CD8-positive, alpha-beta memory T cell (primary cell): ENCODE results near the gene P2RY13. TPM values are rescaled to one million over a fixed set of nuclear protein-coding genes. Genes with fewer than 3 reads are reported as not detected.
A peak's percentile ranks its signal among the peaks of the same experiment; 100 is the strongest.

ENCODE experiments used
- CTCF ChIA-PET: fragments of 350-600 bp; sonication (Branson Sonifier 250); formaldehyde crosslinking; loops from one replicate; lab custom pipeline; 2021; ENCODE audit warnings: antibody characterized with exemption; lab: Charles Lee
- POLR2A ChIA-PET: fragments of 350-600 bp; sonication (Branson Sonifier 250); formaldehyde crosslinking; loops from one replicate; lab custom pipeline; 2021; ENCODE audit warnings: antibody characterized with exemption; lab: Charles Lee
- DNase-seq, 5 donors: peaks; one replicate each; pipeline versions ENCODE4 v3.0.0 to v3.0.0-alpha.2; 2020 to 2022; ENCODE audit warnings: mixed read lengths in 1 of 5
- H3K27ac ChIP-seq: one replicate; pipeline ENCODE4 v1.7.0; 2013; ENCODE audit warnings: low read depth, mild to moderate bottlenecking, low read length, moderate library complexity
- H3K27me3 ChIP-seq: 2 replicates; pipeline ENCODE4 v1.7.0; 2013; ENCODE audit warnings: low read length, mild to moderate bottlenecking; ENCODE audit not compliant: insufficient read depth, poor library complexity, severe bottlenecking
- H3K36me3 ChIP-seq: 2 replicates; pipeline ENCODE4 v1.7.0; 2013; ENCODE audit warnings: mild to moderate bottlenecking, low read length, moderate library complexity; ENCODE audit not compliant: insufficient read depth
- H3K4me1 ChIP-seq: 2 replicates; pipeline ENCODE4 v1.7.0; 2013; ENCODE audit warnings: mild to moderate bottlenecking, low read length, moderate library complexity; ENCODE audit not compliant: insufficient read depth
- H3K4me3 ChIP-seq: 2 replicates; pipeline ENCODE4 v1.7.0; 2013; ENCODE audit warnings: mild to moderate bottlenecking, low read length
- H3K9me3 ChIP-seq: 2 replicates; pipeline ENCODE4 v1.7.0; 2013; ENCODE audit warnings: mild to moderate bottlenecking, low read length
- H3K27ac Mint-ChIP-seq, 8 donors: one replicate each; pipeline ENCODE4 v1.8.0; 2020 to 2021; ENCODE audit warnings: mixed read lengths in 8 of 8, mild to moderate bottlenecking in 6 of 8, inconsistent platforms in 3 of 8, moderate library complexity in 3 of 8
- H3K27me3 Mint-ChIP-seq, 2 donors: one replicate each; pipeline ENCODE4 v1.8.0; 2020 to 2021; ENCODE audit warnings: mixed read lengths in 2 of 2, mild to moderate bottlenecking in 1 of 2, moderate library complexity in 1 of 2
- H3K36me3 Mint-ChIP-seq, 3 donors: one replicate each; pipeline ENCODE4 v1.8.0; 2020 to 2021; ENCODE audit warnings: mixed read lengths in 3 of 3, inconsistent platforms in 1 of 3, mild to moderate bottlenecking in 1 of 3
- H3K4me1 Mint-ChIP-seq, 3 donors: one replicate each; pipeline ENCODE4 v1.8.0; 2020 to 2021; ENCODE audit warnings: mixed read lengths in 3 of 3, inconsistent platforms in 1 of 3, mild to moderate bottlenecking in 1 of 3
- H3K4me3 Mint-ChIP-seq, 7 donors: one replicate each; pipeline ENCODE4 v1.8.0; 2020 to 2021; ENCODE audit warnings: mixed read lengths in 7 of 7, mild to moderate bottlenecking in 6 of 7, moderate library complexity in 4 of 7, inconsistent platforms in 2 of 7
- H3K9me3 Mint-ChIP-seq, 5 donors: one replicate each; pipeline ENCODE4 v1.8.0; 2020 to 2022; ENCODE audit warnings: mixed read lengths in 5 of 5, mild to moderate bottlenecking in 3 of 5, moderate library complexity in 2 of 5, inconsistent platforms in 1 of 5
- polyA plus RNA-seq: library from polyadenylated mRNA; unstranded; fragments of 300-500 nt; fragmentation: Illumina TruSeq; gene quantifications from one replicate; pipeline ENCODE4 v1.2.3, GENCODE V29; 2021
- total RNA-seq, 2 experiments: library from RNA; stranded (reverse); gene quantifications; one replicate each; pipeline ENCODE4 v1.2.3, GENCODE V29; 2021

P2RY13 gene
- total and polyA plus RNA-seq, 3 experiments from 2014 or later, result not detected

- POLR2A ChIA-PET, result no interaction called here
- Mint-ChIP-seq H3K4me3 (no peak overlapping the region), H3K9me3 (no peaks in the 10 kb centered on the region), H3K27me3 (peaks cover 0 to 38% of the 10 kb centered on the region in 2 donors), H3K36me3 (no peaks in the 10 kb centered on the region), H3K27ac (no peak overlapping the region), H3K4me1 (peaks cover 4 to 8% (median 7%) of the 10 kb centered on the region in 3 donors)
- Histone ChIP-seq H3K9me3 (no peaks in the 10 kb centered on the region), H3K4me3 (no peak overlapping the region), H3K27me3 (no peaks in the 10 kb centered on the region), H3K4me1 (no peaks in the 10 kb centered on the region), H3K27ac (no peak overlapping the region), H3K36me3 (no peaks in the 10 kb centered on the region)
- no peak for DNase-seq
- CTCF ChIA-PET, result no interaction called here
Observed at GRCh38 chr3:151330899-151331298, 1.6 kb upstream of the P2RY13 start.

- H3K27me3 ChIP-seq, result no peaks in the 10 kb centered on the region
- CTCF ChIA-PET, result no interaction called here
- POLR2A ChIA-PET, result no interaction called here
Observed at GRCh38 chr3:151330379-151330778, 1.0 kb upstream of the P2RY13 start.

GRCh38 chr3:151328298-151328995, 902 bp downstream of the P2RY13 start:
- H3K9me3 Mint-ChIP-seq, result no peaks in the 10 kb centered on the region
- H3K4me3 ChIP-seq, result no peak overlapping the region
- no peaks in the 10 kb centered on the region for H3K9me3 ChIP-seq
- H3K27me3 Mint-ChIP-seq, result peaks cover 3 to 33% of the 10 kb centered on the region in 2 donors
- no peaks in the 10 kb centered on the region for H3K4me1 ChIP-seq
- DNase-seq, result peak in 4 of 5 donors; percentile 2 to 42 (median 20)
- no peaks in the 10 kb centered on the region for H3K27me3 ChIP-seq
- H3K36me3 ChIP-seq, result no peaks in the 10 kb centered on the region
- no peaks in the 10 kb centered on the region for H3K36me3 Mint-ChIP-seq
- H3K27ac Mint-ChIP-seq, result peak overlapping the region in 7 of 8 donors; percentile 1 to 91 (median 18)
- peaks cover 4 to 8% (median 7%) of the 10 kb centered on the region in 3 donors for H3K4me1 Mint-ChIP-seq
- ChIA-PET CTCF (interaction anchor here (0.7 to 1.6 kb wide), 8 partner anchors 16 to 160 kb away, joined by 3 to 4 read pairs (median 3); no protein-coding TSS in a partner anchor), POLR2A (interaction anchor here (0.6 kb wide), 1 partner anchor 161 kb away, joined by 3 read pairs; no protein-coding TSS in a partner anchor)
- H3K4me3 Mint-ChIP-seq, result peak overlapping the region in 6 of 7 donors; percentile 38 to 81 (median 54)
- H3K27ac ChIP-seq, result no peak overlapping the region

More at GRCh38 chr3:151330379-151330778, 1.0 kb upstream of the P2RY13 start:
- H3K36me3 ChIP-seq, result no peaks in the 10 kb centered on the region
- Mint-ChIP-seq H3K4me3 (no peak overlapping the region), H3K4me1 (peaks cover 4 to 8% (median 7%) of the 10 kb centered on the region in 3 donors), H3K36me3 (no peaks in the 10 kb centered on the region), H3K27ac (no peak overlapping the region), H3K27me3 (peaks cover 0 to 35% of the 10 kb centered on the region in 2 donors), H3K9me3 (no peaks in the 10 kb centered on the region)
- H3K27ac ChIP-seq, result no peak overlapping the region
- no peak for DNase-seq
- H3K4me3 ChIP-seq, result no peak overlapping the region
- no peaks in the 10 kb centered on the region for H3K4me1 ChIP-seq
- H3K9me3 ChIP-seq, result no peaks in the 10 kb centered on the region

- Mint-ChIP-seq H3K27ac (no peak overlapping the region), H3K9me3 (no peaks in the 10 kb centered on the region), H3K36me3 (no peaks in the 10 kb centered on the region), H3K4me1 (peaks cover 4 to 8% (median 7%) of the 10 kb centered on the region in 3 donors), H3K27me3 (peaks cover 3 to 33% of the 10 kb centered on the region in 2 donors), H3K4me3 (no peak overlapping the region)
- no peak overlapping the region for H3K4me3 ChIP-seq
- DNase-seq, result no peak
- no peaks in the 10 kb centered on the region for H3K27me3 ChIP-seq
- no peaks in the 10 kb centered on the region for H3K9me3 ChIP-seq
- ChIA-PET CTCF (interaction anchor here (0.7 to 1.6 kb wide), 12 partner anchors 8 to 1195 kb away, joined by 3 to 4 read pairs (median 3); partner anchors contain the start of gene P2RY12), POLR2A (interaction anchor here (0.6 kb wide), 1 partner anchor 160 kb away, joined by 3 read pairs; no protein-coding TSS in a partner anchor)
- H3K27ac ChIP-seq, result no peak overlapping the region
- no peaks in the 10 kb centered on the region for H3K4me1 ChIP-seq
- no peaks in the 10 kb centered on the region for H3K36me3 ChIP-seq
Observed at GRCh38 chr3:151327571-151328198, 1.7 kb downstream of the P2RY13 start.

- Mint-ChIP-seq H3K9me3 (no peaks in the 10 kb centered on the region), H3K36me3 (no peaks in the 10 kb centered on the region), H3K4me3 (no peak overlapping the region), H3K4me1 (no peaks in the 10 kb centered on the region), H3K27me3 (peaks cover 4 to 16% of the 10 kb centered on the region in 2 donors), H3K27ac (no peak overlapping the region)
- DNase-seq, result no peak
- no peaks in the 10 kb centered on the region for H3K9me3 ChIP-seq
- H3K27ac ChIP-seq, result no peak overlapping the region
- CTCF ChIA-PET, result no interaction called here
- H3K4me1 ChIP-seq, result no peaks in the 10 kb centered on the region
- POLR2A ChIA-PET, result no interaction called here
- H3K36me3 ChIP-seq, result no peaks in the 10 kb centered on the region
- H3K27me3 ChIP-seq, result no peaks in the 10 kb centered on the region
- H3K4me3 ChIP-seq, result no peak overlapping the region
Observed at GRCh38 chr3:151322511-151322910, 6.8 kb downstream of the P2RY13 start.

- H3K27me3 ChIP-seq, result no peaks in the 10 kb centered on the region
- Mint-ChIP-seq H3K4me1 (peaks cover 0 to 4% (median 0%) of the 10 kb centered on the region in 3 donors), H3K4me3 (no peak overlapping the region), H3K27ac (peak overlapping the region in 1 of 8 donors; percentile 44), H3K36me3 (no peaks in the 10 kb centered on the region), H3K9me3 (no peaks in the 10 kb centered on the region), H3K27me3 (peaks cover 4 to 14% of the 10 kb centered on the region in 2 donors)
- CTCF ChIA-PET, result no interaction called here
- H3K4me1 ChIP-seq, result no peaks in the 10 kb centered on the region
- no peak overlapping the region for H3K4me3 ChIP-seq
- POLR2A ChIA-PET, result no interaction called here
- no peaks in the 10 kb centered on the region for H3K36me3 ChIP-seq
- no peak overlapping the region for H3K27ac ChIP-seq
- no peaks in the 10 kb centered on the region for H3K9me3 ChIP-seq
- DNase-seq, result no peak
Observed at GRCh38 chr3:151321526-151321925, 7.8 kb downstream of the P2RY13 start.

- H3K9me3 ChIP-seq, result no peaks in the 10 kb centered on the region
- H3K4me3 Mint-ChIP-seq, result no peak overlapping the region
- H3K27me3 ChIP-seq, result no peaks in the 10 kb centered on the region
- ChIA-PET CTCF (no interaction called here), POLR2A (no interaction called here)
- H3K27ac Mint-ChIP-seq, result no peak overlapping the region
- H3K4me1 Mint-ChIP-seq, result peaks cover 0 to 5% (median 0%) of the 10 kb centered on the region in 3 donors
- no peaks in the 10 kb centered on the region for H3K36me3 ChIP-seq
- H3K27ac ChIP-seq, result no peak overlapping the region
- peaks cover 4 to 10% of the 10 kb centered on the region in 2 donors for H3K27me3 Mint-ChIP-seq
- no peaks in the 10 kb centered on the region for H3K9me3 Mint-ChIP-seq
- no peaks in the 10 kb centered on the region for H3K36me3 Mint-ChIP-seq
- H3K4me3 ChIP-seq, result no peak overlapping the region
- DNase-seq, result no peak
- H3K4me1 ChIP-seq, result no peaks in the 10 kb centered on the region
Observed at GRCh38 chr3:151320131-151320530, 9.2 kb downstream of the P2RY13 start.

- POLR2A ChIA-PET, result no interaction called here
- Histone ChIP-seq H3K27ac (no peak overlapping the region), H3K9me3 (no peaks in the 10 kb centered on the region), H3K36me3 (no peaks in the 10 kb centered on the region), H3K4me1 (no peaks in the 10 kb centered on the region), H3K27me3 (no peaks in the 10 kb centered on the region), H3K4me3 (no peak overlapping the region)
- Mint-ChIP-seq H3K36me3 (no peaks in the 10 kb centered on the region), H3K27me3 (peaks cover 5 to 13% of the 10 kb centered on the region in 2 donors), H3K4me3 (no peak overlapping the region), H3K27ac (no peak overlapping the region), H3K9me3 (no peaks in the 10 kb centered on the region), H3K4me1 (peaks cover 0 to 5% (median 0%) of the 10 kb centered on the region in 3 donors)
- CTCF ChIA-PET, result no interaction called here
- DNase-seq, result no peak
Observed at GRCh38 chr3:151319628-151320027, 9.7 kb downstream of the P2RY13 start.
